ENCODE data around the gene CTAGE4. TPM values are rescaled to one million over a fixed set of nuclear protein-coding genes. Genes with fewer than 3 reads are reported as not detected.

Gene CTAGE4
- total RNA-seq, 1 experiment from 2014 or later: 6.0 TPM

DNA sequence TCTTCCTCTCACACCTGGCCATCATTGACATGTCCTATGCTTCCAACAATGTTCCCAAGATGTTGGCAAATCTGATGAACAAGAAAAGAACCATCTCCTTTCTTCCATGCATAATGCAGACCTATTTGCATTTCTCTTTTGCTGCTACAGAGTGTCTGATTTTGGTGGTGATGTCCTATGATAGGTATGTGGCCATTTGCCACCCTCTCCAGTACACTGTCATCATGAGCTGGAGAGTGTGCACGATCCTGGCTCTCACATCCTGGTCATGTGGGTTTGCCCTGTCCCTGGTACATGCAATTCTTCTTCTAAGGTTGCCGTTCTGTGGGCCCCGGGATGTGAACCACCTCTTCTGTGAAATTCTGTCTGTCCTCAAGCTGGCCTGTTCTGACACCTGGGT, 41.1 kb upstream of the CTAGE4 start:
- CTCF ChIA-PET: no interaction called here
- TF ChIP-seq ELF1 (IDR thresholded peaks at IDR 0.05; ENCODE audit: borderline replicate concordance, low read depth): no peak
- no peak for TF ChIP-seq POLR2AphosphoS5 (IDR thresholded peaks at IDR 0.05; ENCODE audit: low read depth, low read length)
- no peak for TF ChIP-seq CEBPB (IDR thresholded peaks at IDR 0.05; ENCODE audit: low read depth)
- TF ChIP-seq YY1 (IDR thresholded peaks at IDR 0.05; ENCODE audit: extremely low read depth, insufficient replicate concordance, low read depth, low read length): no peak
- TF ChIP-seq SP1 (IDR thresholded peaks at IDR 0.05; ENCODE audit: low read depth): no peak
- TF ChIP-seq, protein P1, sequence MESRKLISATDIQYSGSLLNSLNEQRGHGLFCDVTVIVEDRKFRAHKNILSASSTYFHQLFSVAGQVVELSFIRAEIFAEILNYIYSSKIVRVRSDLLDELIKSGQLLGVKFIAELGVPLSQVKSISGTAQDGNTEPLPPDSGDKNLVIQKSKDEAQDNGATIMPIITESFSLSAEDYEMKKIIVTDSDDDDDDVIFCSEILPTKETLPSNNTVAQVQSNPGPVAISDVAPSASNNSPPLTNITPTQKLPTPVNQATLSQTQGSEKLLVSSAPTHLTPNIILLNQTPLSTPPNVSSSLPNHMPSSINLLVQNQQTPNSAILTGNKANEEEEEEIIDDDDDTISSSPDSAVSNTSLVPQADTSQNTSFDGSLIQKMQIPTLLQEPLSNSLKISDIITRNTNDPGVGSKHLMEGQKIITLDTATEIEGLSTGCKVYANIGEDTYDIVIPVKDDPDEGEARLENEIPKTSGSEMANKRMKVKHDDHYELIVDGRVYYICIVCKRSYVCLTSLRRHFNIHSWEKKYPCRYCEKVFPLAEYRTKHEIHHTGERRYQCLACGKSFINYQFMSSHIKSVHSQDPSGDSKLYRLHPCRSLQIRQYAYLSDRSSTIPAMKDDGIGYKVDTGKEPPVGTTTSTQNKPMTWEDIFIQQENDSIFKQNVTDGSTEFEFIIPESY (IDR thresholded peaks at IDR 0.05; ENCODE audit: extremely low read depth, insufficient replicate concordance, low read length): no peak
- no peak for TF ChIP-seq CTCF (IDR thresholded peaks at IDR 0.05 in 2 of 3, conservative IDR thresholded peaks at IDR 0.05 in 1 of 3; ENCODE audit: borderline replicate concordance in 1 of 3, insufficient read depth in 1 of 3, low read depth in 2 of 3, low read length in 2 of 3)
- TF ChIP-seq FOSL1 (IDR thresholded peaks at IDR 0.05; ENCODE audit: low read depth): no peak
- TF ChIP-seq MAX (IDR thresholded peaks at IDR 0.05): no peak
- no peak for TF ChIP-seq RAD21 (IDR thresholded peaks at IDR 0.05; ENCODE audit: low read depth)
- no peak for TF ChIP-seq TCF7L2 (IDR thresholded peaks at IDR 0.05; ENCODE audit: borderline replicate concordance, extremely low read depth, insufficient read depth, insufficient read length)
- TF ChIP-seq EZH2phosphoT487 (IDR thresholded peaks at IDR 0.05; ENCODE audit: borderline replicate concordance): no peak
- no peak for TF ChIP-seq CBX3 (IDR thresholded peaks at IDR 0.05; ENCODE audit: low read depth)
- TF ChIP-seq, protein P2, sequence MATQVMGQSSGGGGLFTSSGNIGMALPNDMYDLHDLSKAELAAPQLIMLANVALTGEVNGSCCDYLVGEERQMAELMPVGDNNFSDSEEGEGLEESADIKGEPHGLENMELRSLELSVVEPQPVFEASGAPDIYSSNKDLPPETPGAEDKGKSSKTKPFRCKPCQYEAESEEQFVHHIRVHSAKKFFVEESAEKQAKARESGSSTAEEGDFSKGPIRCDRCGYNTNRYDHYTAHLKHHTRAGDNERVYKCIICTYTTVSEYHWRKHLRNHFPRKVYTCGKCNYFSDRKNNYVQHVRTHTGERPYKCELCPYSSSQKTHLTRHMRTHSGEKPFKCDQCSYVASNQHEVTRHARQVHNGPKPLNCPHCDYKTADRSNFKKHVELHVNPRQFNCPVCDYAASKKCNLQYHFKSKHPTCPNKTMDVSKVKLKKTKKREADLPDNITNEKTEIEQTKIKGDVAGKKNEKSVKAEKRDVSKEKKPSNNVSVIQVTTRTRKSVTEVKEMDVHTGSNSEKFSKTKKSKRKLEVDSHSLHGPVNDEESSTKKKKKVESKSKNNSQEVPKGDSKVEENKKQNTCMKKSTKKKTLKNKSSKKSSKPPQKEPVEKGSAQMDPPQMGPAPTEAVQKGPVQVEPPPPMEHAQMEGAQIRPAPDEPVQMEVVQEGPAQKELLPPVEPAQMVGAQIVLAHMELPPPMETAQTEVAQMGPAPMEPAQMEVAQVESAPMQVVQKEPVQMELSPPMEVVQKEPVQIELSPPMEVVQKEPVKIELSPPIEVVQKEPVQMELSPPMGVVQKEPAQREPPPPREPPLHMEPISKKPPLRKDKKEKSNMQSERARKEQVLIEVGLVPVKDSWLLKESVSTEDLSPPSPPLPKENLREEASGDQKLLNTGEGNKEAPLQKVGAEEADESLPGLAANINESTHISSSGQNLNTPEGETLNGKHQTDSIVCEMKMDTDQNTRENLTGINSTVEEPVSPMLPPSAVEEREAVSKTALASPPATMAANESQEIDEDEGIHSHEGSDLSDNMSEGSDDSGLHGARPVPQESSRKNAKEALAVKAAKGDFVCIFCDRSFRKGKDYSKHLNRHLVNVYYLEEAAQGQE (IDR thresholded peaks at IDR 0.05; ENCODE audit: low read depth): no peak
- no peak for TF ChIP-seq POLR2A (IDR thresholded peaks at IDR 0.05; ENCODE audit: borderline replicate concordance, extremely low read depth, insufficient read depth, insufficient read length)
- no peak for TF ChIP-seq ATF3 (IDR thresholded peaks at IDR 0.05)
- TF ChIP-seq SIN3A (IDR thresholded peaks at IDR 0.05; ENCODE audit: low read depth): no peak
- no peak for TF ChIP-seq JUND (IDR thresholded peaks at IDR 0.05)
- no peak for TF ChIP-seq EZH2 (IDR thresholded peaks at IDR 0.05)
- no peak overlapping the region for H3K9ac ChIP-seq (ENCODE audit: low read length)
- H3K79me2 ChIP-seq (ENCODE audit: insufficient read depth, low read length): no peaks in the 10 kb centered on the region
- no peaks in the 10 kb centered on the region for H3K27me3 ChIP-seq (ENCODE audit: insufficient read depth, low read length)
- no peaks in the 10 kb centered on the region for H3K36me3 ChIP-seq (ENCODE audit: control insufficient read depth in 1 of 2, insufficient read depth in 2 of 2, low read length in 2 of 2)
- ATAC-seq: no peak
- H3K9me3 ChIP-seq (ENCODE audit: control insufficient read depth in 1 of 2, insufficient read depth in 1 of 2, low read depth in 1 of 2, low read length in 2 of 2): no peaks in the 10 kb centered on the region; a peak in 1 of 4 replicates
- H3K27ac ChIP-seq (ENCODE audit: low read depth, low read length): no peak overlapping the region
- no peak overlapping the region for H2AFZ ChIP-seq (ENCODE audit: low read depth, low read length, poor library complexity, severe bottlenecking)
- RAD21 ChIA-PET (ENCODE audit: low non-redundant PET in 1 of 2, low total read pairs in 2 of 2, uncharacterized antibody in 2 of 2, unreplicated experiment in 2 of 2): no interaction called here
- no peak overlapping the region for H3K4me2 ChIP-seq (ENCODE audit: low read length)
- no peak overlapping the region for H3K4me3 ChIP-seq (replicated peaks in 1 of 2; ENCODE audit: low read depth in 1 of 2, low read length in 2 of 2)
- no peaks in the 10 kb centered on the region for H4K20me1 ChIP-seq (ENCODE audit: insufficient read depth)
- POLR2A ChIA-PET: no interaction called here
- no TSS peak for BruUV-seq (replicated peaks)
- intact Hi-C loops (cut with micrococcal nuclease): no loop called here
- no peak for DNase-seq (ENCODE audit: low read depth, low spot score)
- no peaks in the 10 kb centered on the region for H3K4me1 ChIP-seq (ENCODE audit: control insufficient read depth in 1 of 2, insufficient read depth in 2 of 2, low read length in 2 of 2)
- H3K9me2 ChIP-seq (ENCODE audit: insufficient read depth): no peaks in the 10 kb centered on the region
